GM19025 (cell line): ENCODE data around the gene CHID1.

Experiments used
- ATAC-seq: cut with Tn5 transposase; IDR thresholded peaks from one replicate; pipeline ENCODE4 v1.9.1; 2021; ENCODE audit warnings: mild to moderate bottlenecking, low read depth, moderate library complexity; ENCODE audit not compliant: unreplicated experiment

CHID1 gene

GRCh38 chr11:889687-890475 lies 20.7 kb downstream of the CHID1 start:
- ATAC-seq, result no peak

- no peak for ATAC-seq
Measured at GRCh38 chr11:889257-889656, 21.4 kb downstream of the CHID1 start.

- ATAC-seq, result no peak
Measured at GRCh38 chr11:888310-889212, 22.0 kb downstream of the CHID1 start.

- no peak for ATAC-seq
Measured at GRCh38 chr11:887589-887988, 23.0 kb downstream of the CHID1 start.

GRCh38 chr11:886568-886967 lies 24.0 kb downstream of the CHID1 start:
- no peak for ATAC-seq

GRCh38 chr11:884578-885070 lies 26.0 kb downstream of the CHID1 start:
- ATAC-seq, result no peak

- no peak for ATAC-seq
Measured at GRCh38 chr11:883527-883926, 27.1 kb downstream of the CHID1 start.

- no peak for ATAC-seq
Measured at GRCh38 chr11:882596-882995, 28.0 kb downstream of the CHID1 start.

GRCh38 chr11:880447-880846 lies 30.2 kb downstream of the CHID1 start:
- ATAC-seq, result no peak

GRCh38 chr11:877565-877964 lies 33.0 kb downstream of the CHID1 start:
- no peak for ATAC-seq

GRCh38 chr11:876545-876944 lies 34.1 kb downstream of the CHID1 start:
- ATAC-seq, result no peak

- ATAC-seq, result no peak
Measured at GRCh38 chr11:875769-876301, 34.8 kb downstream of the CHID1 start.

GRCh38 chr11:875203-875602 lies 35.4 kb downstream of the CHID1 start:
- no peak for ATAC-seq

GRCh38 chr11:873706-874105 lies 36.9 kb downstream of the CHID1 start:
- no peak for ATAC-seq

- no peak for ATAC-seq
Measured at GRCh38 chr11:872799-873198, 37.8 kb downstream of the CHID1 start.

GRCh38 chr11:871472-871871 lies 39.1 kb downstream of the CHID1 start:
- ATAC-seq, result no peak

- ATAC-seq, result no peak
Measured at GRCh38 chr11:870418-870817, 40.2 kb downstream of the CHID1 start.

- no peak for ATAC-seq
Measured at GRCh38 chr11:870127-870413, 40.5 kb downstream of the CHID1 start.

- ATAC-seq, result no peak
Measured at GRCh38 chr11:869399-870126, 41.0 kb downstream of the CHID1 start.

- ATAC-seq, result no peak
Measured at GRCh38 chr11:868802-869201, 41.8 kb downstream of the CHID1 start.

- ATAC-seq, result no peak
Measured at GRCh38 chr11:868394-868793, 42.2 kb downstream of the CHID1 start.
